ENCODE data around the gene TTC31. TPM values are rescaled to one million over a fixed set of nuclear protein-coding genes. Genes with fewer than 3 reads are reported as not detected.

Gene TTC31
- total RNA-seq, 6 donors from 2014 or later, result 18.2 to 127 (median 27.3) TPM

DNA sequence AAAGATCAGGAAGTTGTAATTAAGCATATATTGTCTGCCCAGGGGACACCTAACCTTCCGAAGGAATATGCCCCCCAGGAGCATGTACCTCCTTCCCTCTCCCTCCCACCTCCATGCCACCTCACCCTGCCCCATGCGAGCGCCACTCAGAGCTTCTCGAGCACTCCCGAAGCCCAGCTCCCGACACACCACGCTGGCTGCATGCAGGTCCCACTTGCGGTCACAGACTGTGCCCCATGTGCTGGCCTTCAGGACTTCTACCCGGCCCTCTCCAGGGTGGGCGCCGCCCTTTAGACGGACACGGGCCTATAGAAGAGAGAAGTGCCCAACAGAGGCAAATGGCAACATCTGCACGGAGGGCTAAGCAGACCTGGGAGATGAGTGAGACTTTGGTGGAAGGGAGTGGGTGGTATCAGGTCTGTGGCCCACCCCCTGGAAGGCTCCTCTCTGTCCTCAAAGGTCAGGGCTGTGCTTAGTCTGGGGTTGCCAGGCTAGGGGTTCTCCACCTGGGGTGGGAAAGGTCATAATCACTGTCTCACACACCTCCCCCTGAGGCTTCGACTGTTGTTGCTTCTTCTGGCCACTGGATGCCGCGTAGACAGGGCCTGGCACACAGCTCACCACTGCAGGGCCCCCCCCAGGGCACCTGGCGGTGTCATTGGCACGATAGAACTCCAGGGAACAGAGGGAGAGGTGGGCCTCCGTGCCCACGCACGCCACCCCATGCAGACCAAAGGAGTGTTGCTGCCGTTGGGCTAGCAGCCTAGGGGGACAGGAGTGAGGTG is 53.5 kb downstream of the TTC31 start:
- Histone ChIP-seq H3K27ac (no peak overlapping the region), H3K4me1 (peaks cover 2 to 10% (median 4%) of the 10 kb centered on the region in 4 donors), H3K4me3 (no peak overlapping the region), H3K36me3 (peaks cover 0 to 19% (median 6%) of the 10 kb centered on the region in 4 donors), H3K27me3 (no peaks in the 10 kb centered on the region), H3K9me3 (no peaks in the 10 kb centered on the region)
- ATAC-seq (ENCODE audit: low FRiP score in 2 of 2), result no peak
- DNase-seq, result peak in 1 of 2 donors; percentile 58
- whole genome bisulfite sequencing, 2 donors, result 89 to 94% methylated on average over 20 to 21 of the region's 23 CpGs
- TF ChIP-seq EP300 (IDR thresholded peaks at IDR 0.05) (no peak), POLR2AphosphoS5 (IDR thresholded peaks at IDR 0.05) (no peak), POLR2A (IDR thresholded peaks at IDR 0.05) (no peak)
- TF ChIP-seq, protein P1, sequence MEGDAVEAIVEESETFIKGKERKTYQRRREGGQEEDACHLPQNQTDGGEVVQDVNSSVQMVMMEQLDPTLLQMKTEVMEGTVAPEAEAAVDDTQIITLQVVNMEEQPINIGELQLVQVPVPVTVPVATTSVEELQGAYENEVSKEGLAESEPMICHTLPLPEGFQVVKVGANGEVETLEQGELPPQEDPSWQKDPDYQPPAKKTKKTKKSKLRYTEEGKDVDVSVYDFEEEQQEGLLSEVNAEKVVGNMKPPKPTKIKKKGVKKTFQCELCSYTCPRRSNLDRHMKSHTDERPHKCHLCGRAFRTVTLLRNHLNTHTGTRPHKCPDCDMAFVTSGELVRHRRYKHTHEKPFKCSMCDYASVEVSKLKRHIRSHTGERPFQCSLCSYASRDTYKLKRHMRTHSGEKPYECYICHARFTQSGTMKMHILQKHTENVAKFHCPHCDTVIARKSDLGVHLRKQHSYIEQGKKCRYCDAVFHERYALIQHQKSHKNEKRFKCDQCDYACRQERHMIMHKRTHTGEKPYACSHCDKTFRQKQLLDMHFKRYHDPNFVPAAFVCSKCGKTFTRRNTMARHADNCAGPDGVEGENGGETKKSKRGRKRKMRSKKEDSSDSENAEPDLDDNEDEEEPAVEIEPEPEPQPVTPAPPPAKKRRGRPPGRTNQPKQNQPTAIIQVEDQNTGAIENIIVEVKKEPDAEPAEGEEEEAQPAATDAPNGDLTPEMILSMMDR (IDR thresholded peaks at IDR 0.05), result no peak

DNA sequence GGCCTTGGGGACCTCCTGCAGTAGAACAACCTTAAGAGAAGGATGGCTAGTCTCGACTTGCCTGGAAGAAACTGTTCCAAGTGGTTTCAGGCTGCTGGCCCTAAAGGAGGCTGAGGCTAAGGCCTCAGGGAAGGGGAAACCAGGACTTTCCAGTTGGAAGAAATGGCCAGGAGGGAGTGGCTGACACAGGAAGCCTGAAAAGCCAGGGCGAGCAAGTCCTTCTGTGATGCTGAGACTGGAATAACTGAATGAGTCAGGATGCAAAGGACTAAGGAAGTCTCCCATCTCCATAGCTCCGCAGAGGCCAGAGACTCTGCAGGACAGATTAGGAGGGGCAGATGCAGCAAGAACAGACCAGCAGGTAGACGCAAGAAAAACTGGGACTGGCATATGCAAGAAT is 54.3 kb downstream of the TTC31 start:
- Histone ChIP-seq H3K9me3 (no peaks in the 10 kb centered on the region), H3K4me1 (peaks cover 0 to 2% (median 0%) of the 10 kb centered on the region in 4 donors), H3K27ac (no peak overlapping the region), H3K4me3 (no peak overlapping the region), H3K27me3 (no peaks in the 10 kb centered on the region), H3K36me3 (peaks cover 0 to 17% (median 6%) of the 10 kb centered on the region in 4 donors)
- ATAC-seq (ENCODE audit: low FRiP score in 2 of 2), result no peak
- TF ChIP-seq POLR2A (IDR thresholded peaks at IDR 0.05) (no peak), POLR2AphosphoS5 (IDR thresholded peaks at IDR 0.05) (no peak), EP300 (IDR thresholded peaks at IDR 0.05) (no peak)
- TF ChIP-seq, protein P1 (IDR thresholded peaks at IDR 0.05), result no peak
- WGBS, 2 donors, result 65 to 78% methylated on average over 4 of the region's 4 CpGs
- no peak for DNase-seq

DNA sequence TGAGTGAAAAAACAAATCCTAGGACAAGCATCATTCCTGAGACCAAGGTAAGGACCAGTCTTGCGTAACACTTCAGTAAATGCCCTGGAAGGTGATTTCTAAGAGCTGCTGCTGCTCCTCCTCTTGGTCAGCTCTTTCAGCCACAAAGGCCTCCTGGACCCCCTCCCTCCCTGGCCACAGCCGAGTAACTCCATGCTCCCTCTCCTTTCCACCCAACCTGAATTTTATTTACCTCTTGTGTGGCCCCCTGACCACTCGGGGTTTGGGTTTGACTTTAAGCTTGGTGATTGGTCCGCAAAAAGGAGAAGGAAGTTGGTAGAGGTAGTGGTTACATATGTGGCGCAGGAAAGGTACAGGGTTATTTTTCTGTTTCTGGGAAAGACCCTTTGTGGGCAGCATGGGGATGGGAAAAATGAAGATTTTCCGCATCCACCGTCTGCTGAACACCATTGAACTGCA is 56.0 kb downstream of the TTC31 start:
- peak overlapping the region in 1 of 4 donors; percentile 65 for H3K27ac ChIP-seq
- DNase-seq, result no peak
- TF ChIP-seq EP300 (IDR thresholded peaks at IDR 0.05), result no peak
- TF ChIP-seq, protein P1 (IDR thresholded peaks at IDR 0.05), result no peak
- ATAC-seq (ENCODE audit: low FRiP score in 2 of 2), result no peak
- H3K27me3 ChIP-seq, result no peaks in the 10 kb centered on the region
- WGBS, 2 donors, result 59 to 66% methylated on average over 7 of the region's 7 CpGs
- H3K4me1 ChIP-seq, result no peaks in the 10 kb centered on the region
- H3K9me3 ChIP-seq, result no peaks in the 10 kb centered on the region
- H3K4me3 ChIP-seq, result no peak overlapping the region
- no peaks in the 10 kb centered on the region for H3K36me3 ChIP-seq

DNA sequence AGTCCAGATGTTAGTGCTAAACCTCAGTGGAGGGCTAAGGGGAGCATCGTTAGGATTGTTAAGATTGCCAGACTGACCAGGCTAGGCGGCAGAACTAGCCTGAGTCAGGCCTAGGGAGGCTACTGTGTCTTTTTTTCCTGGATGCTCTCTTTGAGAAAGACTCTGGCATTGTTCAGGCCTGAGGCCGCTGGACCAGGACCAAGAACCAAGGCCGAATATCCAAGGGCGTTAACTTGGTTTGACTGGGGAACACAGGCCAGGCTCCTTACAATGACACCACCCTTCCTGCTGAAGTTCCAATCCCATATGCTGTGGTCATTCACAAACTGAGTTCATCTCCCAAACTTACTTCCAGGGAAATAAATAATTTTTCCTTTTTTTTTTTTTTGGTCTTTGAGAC is 57.4 kb downstream of the TTC31 start:
- no peaks in the 10 kb centered on the region for H3K27me3 ChIP-seq
- 58 to 72% methylated on average over 5 of the region's 5 CpGs for WGBS, 2 donors
- H3K36me3 ChIP-seq, result no peaks in the 10 kb centered on the region
- H3K27ac ChIP-seq, result peak overlapping the region in 3 of 4 donors; percentile 49 to 74 (median 65)
- DNase-seq, result no peak
- ATAC-seq (ENCODE audit: low FRiP score in 2 of 2), result peak; percentile 21 to 88
- TF ChIP-seq, protein P1 (IDR thresholded peaks at IDR 0.05), result no peak
- TF ChIP-seq POLR2AphosphoS5 (IDR thresholded peaks at IDR 0.05), result no peak
- no peak for TF ChIP-seq POLR2A (IDR thresholded peaks at IDR 0.05)
- TF ChIP-seq EP300 (IDR thresholded peaks at IDR 0.05), result no peak
- H3K4me3 ChIP-seq, result no peak overlapping the region
- no peaks in the 10 kb centered on the region for H3K4me1 ChIP-seq
- H3K9me3 ChIP-seq, result no peaks in the 10 kb centered on the region

DNA sequence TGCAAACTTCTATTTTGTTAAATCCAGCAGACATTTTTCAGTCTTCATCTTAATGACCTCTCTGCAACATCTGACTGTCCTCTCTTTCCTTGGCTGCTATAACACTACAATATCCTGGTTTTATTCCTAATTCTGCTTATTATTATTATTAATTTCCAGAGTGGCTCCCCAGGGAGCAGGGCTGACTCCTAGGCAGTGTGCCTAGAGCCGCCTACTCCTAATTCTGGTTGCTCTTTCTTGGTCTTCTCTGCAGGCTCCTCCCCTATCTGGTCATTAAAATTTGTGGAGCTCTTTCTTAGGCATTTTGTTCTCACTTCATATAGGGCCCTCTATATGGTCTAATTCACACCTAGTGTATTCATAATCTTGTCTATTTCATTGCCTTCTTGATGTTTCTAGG is 60.1 kb downstream of the TTC31 start:
- no peak overlapping the region for H3K4me3 ChIP-seq
- no peaks in the 10 kb centered on the region for H3K9me3 ChIP-seq
- H3K4me1 ChIP-seq, result no peaks in the 10 kb centered on the region
- no peak overlapping the region for H3K27ac ChIP-seq
- no peaks in the 10 kb centered on the region for H3K27me3 ChIP-seq
- TF ChIP-seq POLR2AphosphoS5 (IDR thresholded peaks at IDR 0.05) (no peak), EP300 (IDR thresholded peaks at IDR 0.05) (no peak), POLR2A (IDR thresholded peaks at IDR 0.05) (no peak)
- TF ChIP-seq, protein P1 (IDR thresholded peaks at IDR 0.05), result no peak
- WGBS, 2 donors, result 88 to 90% methylated on average over 1 of the region's 1 CpG
- DNase-seq, result no peak
- no peaks in the 10 kb centered on the region for H3K36me3 ChIP-seq
- ATAC-seq (ENCODE audit: low FRiP score in 2 of 2), result no peak
